Lower leg skin (tissue), 4 donors: ENCODE results near the gene CCL1. TPM values are rescaled to one million over a fixed set of nuclear protein-coding genes. Genes with fewer than 3 reads are reported as not detected.

Experiments used
- DNase-seq, 2 donors: peaks; one replicate each; pipeline ENCODE4 v3.0.0-alpha.2; 2019; ENCODE audit warnings: low spot score in 2 of 2
- H3K4me3 ChIP-seq: fragments of 200-600 bp; sonication (generic); 2 replicates; pipeline ENCODE4 v1.5.1; 2017; ENCODE audit warnings: mild to moderate bottlenecking, low read depth; ENCODE audit not compliant: poor library complexity, severe bottlenecking
- CTCF ChIP-seq, 3 donors: fragments of 450-650 bp; IDR thresholded peaks; one replicate each; pipeline ENCODE4 v1.5.1; 2016; ENCODE audit warnings: antibody characterized with exemption in 3 of 3, mild to moderate bottlenecking in 3 of 3, moderate library complexity in 2 of 3
- POLR2A ChIP-seq, 2 donors: fragments of 450-650 bp; IDR thresholded peaks; one replicate each; pipeline ENCODE4 v1.6.1; 2016 to 2017; ENCODE audit warnings: antibody characterized with exemption in 2 of 2, mild to moderate bottlenecking in 1 of 2, moderate library complexity in 1 of 2
- WGBS, 2 donors: methylation state at CpG; one replicate each; pipeline ENCODE4 v1.1.5; 2018; 5-methylcytosine and 5-hydroxymethylcytosine counted together
- intact Hi-C: fragments of 100-400 bp; cut with DNase I; formaldehyde crosslinking; loops from one replicate; pipeline ENCODE4 v1.15.0; 2023; ENCODE audit warnings: low total_unique reads
- total RNA-seq, 4 donors: library from RNA; depleted of rRNA; stranded (reverse); fragments of >200 nt; gene quantifications; one replicate each; pipeline ENCODE4 v1.1.0, GENCODE V29; 2016

The CCL1 gene
- total RNA-seq, 4 donors from 2014 or later = not detected

GRCh38 chr17:34374457-34374856 is 11.4 kb upstream of the CCL1 start:
- intact Hi-C loops = no loop called here
- no peak for TF ChIP-seq CTCF (IDR thresholded peaks at IDR 0.05)
- no peak overlapping the region for H3K4me3 ChIP-seq
- 86 to 89% methylated on average over 5 of the region's 5 CpGs for WGBS, 2 donors
- DNase-seq = no peak

- H3K4me3 ChIP-seq = no peak overlapping the region
- no peak for DNase-seq
- intact Hi-C loops = no loop called here
- TF ChIP-seq POLR2A (IDR thresholded peaks at IDR 0.05) = no peak
- no peak for TF ChIP-seq CTCF (IDR thresholded peaks at IDR 0.05)
- 86 to 87% methylated on average over 3 of the region's 3 CpGs for WGBS, 2 donors
Measured at GRCh38 chr17:34371405-34372100, 8.5 kb upstream of the CCL1 start.

- WGBS, 2 donors = 39 to 59% methylated on average over 3 of the region's 3 CpGs
- intact Hi-C loops = no loop called here
- TF ChIP-seq POLR2A (IDR thresholded peaks at IDR 0.05) = no peak
- no peak for TF ChIP-seq CTCF (IDR thresholded peaks at IDR 0.05)
- no peak overlapping the region for H3K4me3 ChIP-seq
- no peak for DNase-seq
Measured at GRCh38 chr17:34370997-34371395, 8.0 kb upstream of the CCL1 start.

- 83 to 91% methylated on average over 4 to 5 of the region's 5 CpGs for WGBS, 2 donors
- peak in 1 of 2 donors; percentile 34 for DNase-seq
- no peak overlapping the region for H3K4me3 ChIP-seq
- TF ChIP-seq POLR2A (IDR thresholded peaks at IDR 0.05) (no peak), CTCF (IDR thresholded peaks at IDR 0.05) (no peak)
- intact Hi-C loops = no loop called here
Measured at GRCh38 chr17:34370376-34370996, 7.5 kb upstream of the CCL1 start.

- peak in 1 of 2 donors; percentile 66 for DNase-seq
- intact Hi-C loops = no loop called here
- WGBS, 2 donors = 91 to 92% methylated on average over 3 of the region's 3 CpGs
- H3K4me3 ChIP-seq = no peak overlapping the region
- TF ChIP-seq CTCF (IDR thresholded peaks at IDR 0.05) (no peak), POLR2A (IDR thresholded peaks at IDR 0.05) (no peak)
Measured at GRCh38 chr17:34369571-34369970, 6.5 kb upstream of the CCL1 start.
